ENCODE measurements around the gene GAB2.

GAB2 gene

DNA sequence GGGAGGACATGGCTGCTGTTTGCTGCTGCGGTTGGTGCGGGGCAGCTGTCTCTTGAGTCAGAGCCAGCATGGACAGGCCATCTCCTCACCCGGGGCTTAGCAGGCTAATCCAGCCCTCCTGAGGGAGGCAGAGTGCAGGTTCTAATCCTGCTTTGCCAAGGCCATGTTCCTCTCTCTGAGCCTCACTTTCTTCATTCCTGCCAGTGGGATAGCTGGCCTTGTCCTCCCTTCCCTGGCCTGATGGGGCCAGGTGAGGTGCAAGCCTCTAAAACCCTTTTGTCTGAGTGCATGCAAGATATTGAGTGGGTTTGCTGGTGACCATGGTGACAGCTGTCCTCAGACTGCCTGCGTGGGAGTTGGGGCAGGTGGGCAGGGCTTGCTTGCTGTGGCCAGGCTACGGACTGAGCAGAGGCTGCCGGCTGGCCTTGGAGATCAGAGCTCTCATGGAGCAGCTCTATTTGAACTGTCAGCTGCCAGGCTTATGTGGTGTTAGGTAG, 225.3 kb downstream of the GAB2 start:
- in situ Hi-C loops (cut with MboI; ENCODE audit: low pct_unique_long_range_greater_than_20kb, low sequenced_read_pairs, unreplicated experiment): no loop called here
- TF ChIP-seq, protein P1, sequence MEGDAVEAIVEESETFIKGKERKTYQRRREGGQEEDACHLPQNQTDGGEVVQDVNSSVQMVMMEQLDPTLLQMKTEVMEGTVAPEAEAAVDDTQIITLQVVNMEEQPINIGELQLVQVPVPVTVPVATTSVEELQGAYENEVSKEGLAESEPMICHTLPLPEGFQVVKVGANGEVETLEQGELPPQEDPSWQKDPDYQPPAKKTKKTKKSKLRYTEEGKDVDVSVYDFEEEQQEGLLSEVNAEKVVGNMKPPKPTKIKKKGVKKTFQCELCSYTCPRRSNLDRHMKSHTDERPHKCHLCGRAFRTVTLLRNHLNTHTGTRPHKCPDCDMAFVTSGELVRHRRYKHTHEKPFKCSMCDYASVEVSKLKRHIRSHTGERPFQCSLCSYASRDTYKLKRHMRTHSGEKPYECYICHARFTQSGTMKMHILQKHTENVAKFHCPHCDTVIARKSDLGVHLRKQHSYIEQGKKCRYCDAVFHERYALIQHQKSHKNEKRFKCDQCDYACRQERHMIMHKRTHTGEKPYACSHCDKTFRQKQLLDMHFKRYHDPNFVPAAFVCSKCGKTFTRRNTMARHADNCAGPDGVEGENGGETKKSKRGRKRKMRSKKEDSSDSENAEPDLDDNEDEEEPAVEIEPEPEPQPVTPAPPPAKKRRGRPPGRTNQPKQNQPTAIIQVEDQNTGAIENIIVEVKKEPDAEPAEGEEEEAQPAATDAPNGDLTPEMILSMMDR (IDR thresholded peaks at IDR 0.05; ENCODE audit: extremely low read depth, insufficient read depth, missing control alignments): no peak
- DNase-seq (ENCODE audit: low spot score): peak; percentile 47

DNA sequence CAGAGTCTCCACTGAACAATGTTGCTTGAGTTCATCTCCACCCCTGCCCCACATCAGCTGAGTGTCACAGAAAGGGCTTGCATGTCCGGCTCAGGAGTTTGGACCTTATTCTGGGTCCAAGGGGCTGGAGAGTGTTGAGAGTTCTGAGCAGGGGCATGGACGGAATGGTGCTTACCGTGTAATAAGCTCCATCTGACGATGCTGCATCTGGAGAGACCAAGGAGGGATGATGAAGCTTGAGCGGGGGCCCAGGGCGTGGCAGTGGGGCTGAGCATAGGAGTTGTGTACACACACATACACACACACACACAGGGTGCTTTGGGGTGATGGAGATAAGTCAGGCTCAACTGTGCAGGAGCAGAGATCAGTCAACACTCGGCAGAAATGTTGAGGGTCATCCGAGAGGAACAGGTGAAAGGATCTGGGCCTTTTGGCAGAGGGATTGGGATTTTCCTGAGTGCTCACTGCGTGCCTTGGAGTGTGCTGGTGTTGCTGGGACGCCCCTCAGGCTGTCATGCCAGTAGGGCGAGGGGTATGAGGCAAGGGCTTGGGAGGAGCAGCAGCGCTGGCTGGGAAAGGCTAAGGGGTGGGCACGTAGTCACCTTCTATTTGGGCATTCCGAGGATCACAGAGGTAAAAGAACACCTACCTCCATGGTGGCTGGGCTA, 226.6 kb downstream of the GAB2 start:
- DNase-seq (ENCODE audit: low spot score): no peak
- TF ChIP-seq, protein P1 (IDR thresholded peaks at IDR 0.05; ENCODE audit: extremely low read depth, insufficient read depth, missing control alignments): no peak
- in situ Hi-C loops (cut with MboI; ENCODE audit: low pct_unique_long_range_greater_than_20kb, low sequenced_read_pairs, unreplicated experiment): no loop called here

DNA sequence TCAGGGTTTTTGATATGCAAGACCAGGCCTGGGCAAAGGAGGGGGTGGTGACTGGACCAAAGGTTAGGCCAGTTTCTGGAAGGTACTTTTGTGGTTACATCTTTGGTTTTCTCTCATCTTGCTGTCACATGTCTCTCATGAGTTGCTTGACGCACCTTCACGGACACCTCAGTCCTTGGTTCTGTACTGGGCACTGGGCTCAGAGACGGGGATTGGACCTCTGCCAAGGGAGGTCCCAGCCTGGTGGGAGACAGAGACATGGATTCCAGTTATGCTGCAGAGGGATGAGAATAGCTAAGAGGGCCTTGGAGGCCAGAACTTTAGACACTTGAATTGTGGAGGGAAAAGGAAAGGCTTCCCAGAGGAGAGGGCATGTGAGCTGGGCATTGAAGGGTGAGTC, 227.2 kb downstream of the GAB2 start:
- TF ChIP-seq, protein P1 (IDR thresholded peaks at IDR 0.05; ENCODE audit: extremely low read depth, insufficient read depth, missing control alignments): no peak
- in situ Hi-C loops (cut with MboI; ENCODE audit: low pct_unique_long_range_greater_than_20kb, low sequenced_read_pairs, unreplicated experiment): no loop called here
- DNase-seq (ENCODE audit: low spot score): no peak

DNA sequence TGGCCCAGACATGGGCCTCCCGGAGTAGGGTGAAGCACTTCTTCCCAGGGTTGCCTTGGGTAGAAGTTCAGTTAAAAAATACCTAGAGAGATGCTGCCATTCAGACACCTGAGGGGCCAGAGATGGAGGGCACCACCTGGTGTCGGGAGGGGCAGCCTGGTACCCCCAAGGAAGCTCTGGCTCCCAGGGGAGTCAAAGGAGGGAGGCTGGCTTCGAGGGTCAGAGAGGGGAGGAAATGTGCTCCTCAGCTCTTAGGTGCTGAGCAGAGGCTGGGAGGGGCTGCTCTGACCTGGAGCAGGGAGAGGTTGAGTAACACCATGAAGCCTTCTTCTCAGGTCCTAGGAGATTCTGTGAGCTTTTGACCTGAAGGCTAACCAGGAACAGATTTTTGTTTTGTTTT, 227.8 kb downstream of the GAB2 start:
- in situ Hi-C loops (cut with MboI; ENCODE audit: low pct_unique_long_range_greater_than_20kb, low sequenced_read_pairs, unreplicated experiment): no loop called here
- TF ChIP-seq, protein P1 (IDR thresholded peaks at IDR 0.05; ENCODE audit: extremely low read depth, insufficient read depth, missing control alignments): no peak

DNA sequence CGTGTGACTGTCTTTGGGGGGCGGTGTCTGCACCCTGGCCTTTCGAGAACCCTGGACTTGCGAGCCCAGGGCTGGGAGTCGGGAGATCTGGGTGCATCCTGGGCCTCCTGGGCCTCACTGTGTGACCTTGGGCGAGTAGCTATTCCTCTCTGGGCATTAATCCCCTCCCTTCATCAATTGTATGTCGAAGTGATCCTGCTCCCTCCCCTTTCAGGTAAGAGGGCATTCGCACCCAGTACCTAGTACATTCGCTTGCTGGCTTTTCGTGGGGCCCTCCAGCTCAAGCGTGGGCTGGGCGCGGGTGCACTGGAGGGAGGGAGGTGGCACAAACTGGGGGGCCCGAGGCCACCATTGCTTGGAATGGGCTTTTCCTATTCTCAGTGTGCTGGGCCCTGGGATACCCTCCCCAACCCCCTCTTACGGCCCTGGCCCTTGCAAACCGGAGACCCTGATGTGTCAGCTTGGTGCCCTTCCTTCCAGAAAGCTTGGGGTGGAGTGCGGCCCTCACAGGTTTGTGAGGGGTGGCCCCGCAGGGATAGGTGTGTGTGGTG, 228.4 kb downstream of the GAB2 start:
- TF ChIP-seq, protein P1 (IDR thresholded peaks at IDR 0.05; ENCODE audit: extremely low read depth, insufficient read depth, missing control alignments): no peak
- no peak for DNase-seq (ENCODE audit: low spot score)
- in situ Hi-C loops (cut with MboI; ENCODE audit: low pct_unique_long_range_greater_than_20kb, low sequenced_read_pairs, unreplicated experiment): no loop called here

More for the DNA sequence above, 227.8 kb downstream of the GAB2 start:
- no peak for DNase-seq (ENCODE audit: low spot score)

DNA sequence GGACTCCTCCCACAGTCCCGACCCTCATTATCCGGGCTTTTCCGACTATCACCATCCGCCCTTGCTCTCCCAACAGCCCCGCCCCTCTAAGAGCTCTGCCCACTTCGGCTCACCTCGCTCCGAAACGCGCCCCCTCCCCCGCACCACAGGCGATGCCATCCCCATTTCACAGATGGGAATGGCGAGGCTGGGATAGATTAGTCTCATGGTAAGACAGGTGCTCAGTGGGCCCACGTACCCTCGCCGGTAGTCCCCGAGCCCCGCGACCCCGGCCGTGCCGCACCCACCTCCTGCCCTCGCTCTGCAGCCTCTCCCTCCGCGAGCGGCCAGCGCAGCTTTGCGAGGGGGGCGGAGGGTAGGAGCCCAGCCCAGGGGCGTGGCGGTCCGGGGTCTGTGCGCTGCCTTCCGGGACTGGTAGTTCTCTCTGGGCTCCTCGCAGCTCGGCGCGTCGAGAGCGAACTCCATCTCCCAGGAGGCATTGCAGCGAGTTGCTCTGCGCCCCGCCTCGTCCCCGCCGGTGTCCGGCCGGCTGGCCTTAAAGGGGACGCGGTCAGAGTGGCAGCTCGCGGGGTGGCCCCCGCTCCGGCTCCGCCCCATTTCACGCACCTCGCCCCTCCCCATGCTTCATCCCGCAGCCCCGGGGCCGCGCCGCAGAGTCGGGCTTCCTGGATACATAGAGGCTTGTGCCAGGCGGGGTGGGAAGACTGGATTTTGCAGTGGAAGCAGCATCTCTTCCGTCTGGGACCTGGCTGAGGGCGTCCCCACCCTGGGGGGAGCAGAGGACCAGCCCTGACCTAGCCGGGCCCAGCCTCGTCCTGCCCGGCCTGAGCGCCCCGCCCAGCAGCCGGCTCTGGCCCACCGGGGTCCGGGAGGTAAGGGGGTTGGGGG, 229.1 kb downstream of the GAB2 start, which contains the start of the genes KCTD21 and USP35:
Gene KCTD21, minus strand, starts transcription at position 341 of the 888 bp plus-strand sequence. CDS start 14,072 bp downstream, outside the sequence.
Gene USP35, plus strand, starts transcription at position 634 of the 888 bp plus-strand sequence. CDS start 7,327 bp downstream, outside the sequence.
- peak; percentile 99 for DNase-seq (ENCODE audit: low spot score)
- in situ Hi-C loops (cut with MboI; ENCODE audit: low pct_unique_long_range_greater_than_20kb, low sequenced_read_pairs, unreplicated experiment): no loop called here
- TF ChIP-seq, protein P1 (IDR thresholded peaks at IDR 0.05; ENCODE audit: extremely low read depth, insufficient read depth, missing control alignments): no peak

Measured in GM13977 (cell line).